NCI-H345 (cell line): ENCODE data around the gene ACOT12.

Experiments used
- DNase-seq: peaks from one replicate; lab custom pipeline; 2025; lab: John Stamatoyannopoulos, UW

Gene ACOT12

DNA sequence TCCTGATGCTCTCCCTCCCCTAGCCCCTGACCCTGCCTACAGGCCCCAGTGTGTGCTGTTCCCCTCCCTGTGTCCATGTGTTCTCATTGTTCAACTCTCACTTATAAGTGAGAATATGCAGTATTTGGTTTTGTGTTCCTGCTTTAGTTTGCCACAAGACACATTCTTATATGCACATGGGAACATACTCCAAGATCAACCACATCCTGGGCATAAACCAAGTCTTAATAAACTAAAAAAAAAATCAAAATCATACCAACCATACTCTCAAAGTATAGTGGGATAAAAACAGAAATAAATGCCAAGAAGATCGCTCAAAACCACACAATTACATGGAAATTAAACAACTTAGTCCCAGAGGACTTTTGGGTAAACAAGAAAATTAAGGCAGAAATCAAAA lies 103.8 kb downstream of the ACOT12 start:
- no peak for DNase-seq

DNA sequence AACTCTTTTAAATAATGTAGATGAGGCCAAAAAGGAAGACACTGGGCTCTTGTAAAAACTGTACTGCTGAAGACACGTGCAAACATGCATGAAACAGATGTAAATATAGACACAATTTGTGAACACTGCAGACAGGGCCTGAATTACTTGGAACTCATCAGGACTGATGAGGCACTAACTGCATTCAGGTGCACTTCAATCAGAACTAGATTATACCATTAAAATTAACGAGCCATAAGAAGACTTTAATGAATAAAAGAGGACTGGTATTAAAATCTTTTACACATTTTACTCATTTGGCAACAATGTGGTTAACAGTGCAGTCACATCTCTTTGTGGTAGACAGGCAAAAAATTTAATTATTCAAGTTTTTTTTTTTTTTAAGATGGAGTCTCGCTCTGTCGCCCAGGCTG lies 105.9 kb downstream of the ACOT12 start:
- no peak for DNase-seq

DNA sequence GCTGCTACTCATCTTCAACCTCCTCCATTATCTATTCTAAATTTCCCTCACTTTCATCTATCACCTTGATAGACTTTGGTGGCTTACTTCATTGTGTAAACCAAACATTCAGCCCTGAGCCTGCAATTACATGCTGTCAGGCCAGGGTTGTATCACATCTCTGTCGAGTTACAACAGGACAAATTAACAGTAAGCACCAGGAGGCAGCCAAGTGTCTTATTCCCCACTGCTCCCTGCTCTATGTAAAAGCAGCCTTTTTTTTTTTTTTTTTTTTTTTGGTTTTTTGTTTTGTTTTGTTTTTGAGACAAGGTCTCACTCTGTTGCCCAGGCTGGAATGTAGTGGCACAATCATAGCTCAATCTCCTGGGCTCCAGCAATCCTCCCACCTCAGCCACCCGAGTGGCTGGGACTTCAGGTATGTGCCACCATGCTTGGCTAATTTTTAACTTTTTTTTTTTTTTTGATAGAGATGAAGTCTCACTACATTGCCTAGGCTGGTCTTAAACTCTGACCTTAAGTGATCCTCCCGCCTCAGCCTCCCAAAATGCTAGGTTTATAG lies 107.8 kb downstream of the ACOT12 start:
- DNase-seq = no peak

DNA sequence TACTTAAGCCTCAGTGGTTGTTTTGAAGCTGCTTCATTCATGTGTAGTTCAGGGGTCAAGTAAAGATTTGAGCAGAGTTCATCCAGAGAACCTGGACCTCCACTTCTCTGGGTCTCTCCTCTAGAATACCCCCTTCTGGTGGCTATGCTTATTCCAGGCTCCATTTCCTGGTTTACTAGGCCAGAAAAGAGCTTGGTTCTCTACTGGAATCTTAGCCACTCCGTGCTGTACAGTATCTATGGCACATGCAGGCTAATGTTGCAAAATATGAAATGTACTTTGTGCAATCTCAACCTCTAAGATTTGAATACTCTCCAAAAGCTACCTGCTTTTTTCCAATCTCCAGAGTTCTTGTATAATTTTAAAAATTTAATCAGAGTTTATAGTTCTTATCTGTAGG lies 110.0 kb downstream of the ACOT12 start:
- no peak for DNase-seq
